Ovary (tissue), 9 donors: ENCODE data around the gene ZBTB34. TPM values are rescaled to one million over a fixed set of nuclear protein-coding genes. Genes with fewer than 3 reads are reported as not detected.

Experiments
- DNase-seq, 5 donors: peaks; one replicate each; pipeline ENCODE4 v3.0.0-alpha.2; 2019 to 2020
- H3K27ac ChIP-seq, 2 donors: fragments of 200-600 bp; one replicate each; pipeline versions ENCODE4 v1.5.1 to v1.8.0; 2019 to 2022
- H3K27me3 ChIP-seq: fragments of 200-600 bp; one replicate; pipeline ENCODE4 v1.8.0; 2022
- H3K36me3 ChIP-seq: fragments of 200-600 bp; sonication (generic); one replicate; pipeline ENCODE4 v1.5.1; 2019
- H3K4me1 ChIP-seq: one replicate; pipeline ENCODE4 v1.8.1; 2013; ENCODE audit warnings: mild to moderate bottlenecking, moderate library complexity; ENCODE audit not compliant: insufficient read depth
- H3K4me3 ChIP-seq: fragments of 200-600 bp; sonication (generic); one replicate; pipeline ENCODE4 v1.5.1; 2017
- H3K9me3 ChIP-seq, 2 donors: fragments of 200-600 bp in 1 of 2; sonication (generic) in 1 of 2; one replicate each; pipeline versions ENCODE4 v1.5.1 to v1.8.1; 2013 to 2019; ENCODE audit warnings: mild to moderate bottlenecking in 1 of 2, moderate library complexity in 1 of 2
- CTCF ChIP-seq, 3 donors: fragments of 450-650 bp in 2 of 3; fragments of 200-600 bp in 1 of 3; IDR thresholded peaks; one replicate each; pipeline versions ENCODE4 v1.5.1 to v1.8.0; 2016 to 2022; ENCODE audit warnings: antibody characterized with exemption in 3 of 3, mild to moderate bottlenecking in 1 of 3
- EP300 ChIP-seq: sonication (generic); formaldehyde crosslinking; IDR thresholded peaks from one replicate; pipeline ENCODE4 v1.6.1; 2017; ENCODE audit warnings: antibody characterized with exemption
- POLR2A ChIP-seq: fragments of 450-650 bp; IDR thresholded peaks from one replicate; pipeline ENCODE4 v1.6.1; 2017; ENCODE audit warnings: antibody characterized with exemption, mild to moderate bottlenecking, moderate library complexity
- WGBS, 3 donors: extraction: QIAGEN DNeasy Blood & Tissue Kit in 1 of 3; methylation state at CpG; one replicate each; pipeline versions ENCODE4 v1.1.5 to v1.1.7; 2013 to 2017; 5-methylcytosine and 5-hydroxymethylcytosine counted together
- intact Hi-C, 4 donors: fragments of 100-400 bp; cut with DNase I; formaldehyde crosslinking; loops; one replicate each; pipeline versions ENCODE4 v1.11.0 to v1.15.1; 2022 to 2023
- polyA plus RNA-seq, 2 donors: library from polyadenylated mRNA; stranded (reverse); fragments of 200-250 nt in 1 of 2; fragments of 350-450 nt in 1 of 2; fragmentation: Illumina TruSeq in 1 of 2; extraction: RNeasy Lipid Tissue Mini Kit (QIAGEN cat#74804) in 1 of 2; gene quantifications; one replicate each; pipeline ENCODE4 v1.2.3, GENCODE V29; 2013 to 2014
- total RNA-seq, 7 donors: library from RNA; depleted of rRNA in 2 of 7; stranded (reverse); fragments of >200 nt in 2 of 7; fragmentation: NEBNext Ultra II Directional in 3 of 7; extraction: Animal tissue kit (Norgen Biotek cat#: 25700) in 3 of 7; gene quantifications; one replicate each; pipeline versions ENCODE4 v1.1.0 to v1.2.4, GENCODE V29; 2016 to 2023
- donor health status: DM: no; HTN: no; CAD: no; lungs with moderate emphysema.
- donor health status: DM: no; HTN: no; CAD: no.
- donor health status: Bipolar disorder and iron deficiency.
- donor health status: DM: yes; HTN: yes; CAD: no.
- donor health status: DM: no; HTN: no; CAD: no.
- donor health status: DM: yes; HTN: yes; CAD: no.

The ZBTB34 gene
- total and polyA plus RNA-seq, 9 donors = 3.4 to 10.0 (median 8.7) TPM

DNA sequence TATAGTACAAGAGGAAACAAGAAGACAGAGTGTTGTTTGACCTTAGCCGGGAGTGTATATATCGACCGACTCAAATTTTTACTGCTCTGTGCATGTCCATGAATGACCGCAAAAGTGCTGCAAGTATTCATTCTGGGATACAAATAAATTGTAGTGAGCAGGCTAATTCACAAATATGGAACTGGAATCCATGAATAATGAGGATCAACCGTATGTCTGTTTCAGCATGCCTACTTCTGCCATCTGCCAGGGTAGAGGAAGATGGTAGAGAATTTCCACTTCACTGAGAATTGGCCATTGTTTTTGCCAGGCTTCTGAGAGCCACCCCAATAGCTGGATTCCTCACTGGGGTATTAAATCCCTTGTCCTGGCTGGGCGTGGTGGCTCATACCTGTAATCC is 45.7 kb downstream of the ZBTB34 start:
- TF ChIP-seq EP300 = no peak
- TF ChIP-seq CTCF (IDR thresholded peaks at IDR 0.05) = no peak
- no peak for TF ChIP-seq POLR2A
- Histone ChIP-seq H3K9me3 (no peaks in the 10 kb centered on the region), H3K36me3 (no peaks in the 10 kb centered on the region), H3K27me3 (no peaks in the 10 kb centered on the region), H3K4me3 (no peak overlapping the region), H3K27ac (no peak overlapping the region), H3K4me1 (no peaks in the 10 kb centered on the region)
- WGBS, 3 donors = 66 to 83% (median 82%) methylated on average over 6 of the region's 6 CpGs
- DNase-seq = no peak
- intact Hi-C loops = no loop called here

DNA sequence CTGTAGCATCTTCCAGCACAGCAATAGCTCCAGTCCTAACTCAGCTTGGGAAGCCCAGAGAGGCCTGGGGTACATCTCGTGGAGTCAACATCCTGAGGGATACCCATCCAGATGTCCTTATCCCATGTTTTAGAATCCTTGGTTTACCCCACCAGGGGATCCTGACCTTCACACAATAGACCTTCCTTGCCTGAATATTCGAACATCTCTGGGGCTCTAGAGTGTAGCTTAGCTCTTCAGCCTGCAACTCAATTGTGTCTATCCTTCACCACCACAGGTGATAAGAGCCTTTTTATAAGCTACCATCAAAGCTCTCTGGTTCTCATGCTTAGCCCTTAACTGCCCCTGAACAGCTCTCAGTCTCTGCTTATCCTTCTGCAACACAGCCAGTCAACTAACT is 46.6 kb downstream of the ZBTB34 start:
- no peak for DNase-seq
- no peak overlapping the region for H3K4me3 ChIP-seq
- no peaks in the 10 kb centered on the region for H3K4me1 ChIP-seq
- intact Hi-C loops = no loop called here
- WGBS, 3 donors = 49 to 81% (median 53%) methylated on average over 2 of the region's 2 CpGs
- no peak overlapping the region for H3K27ac ChIP-seq
- H3K36me3 ChIP-seq = no peaks in the 10 kb centered on the region
- H3K27me3 ChIP-seq = no peaks in the 10 kb centered on the region
- TF ChIP-seq EP300 (no peak), CTCF (IDR thresholded peaks at IDR 0.05) (no peak), POLR2A (no peak)
- no peaks in the 10 kb centered on the region for H3K9me3 ChIP-seq

DNA sequence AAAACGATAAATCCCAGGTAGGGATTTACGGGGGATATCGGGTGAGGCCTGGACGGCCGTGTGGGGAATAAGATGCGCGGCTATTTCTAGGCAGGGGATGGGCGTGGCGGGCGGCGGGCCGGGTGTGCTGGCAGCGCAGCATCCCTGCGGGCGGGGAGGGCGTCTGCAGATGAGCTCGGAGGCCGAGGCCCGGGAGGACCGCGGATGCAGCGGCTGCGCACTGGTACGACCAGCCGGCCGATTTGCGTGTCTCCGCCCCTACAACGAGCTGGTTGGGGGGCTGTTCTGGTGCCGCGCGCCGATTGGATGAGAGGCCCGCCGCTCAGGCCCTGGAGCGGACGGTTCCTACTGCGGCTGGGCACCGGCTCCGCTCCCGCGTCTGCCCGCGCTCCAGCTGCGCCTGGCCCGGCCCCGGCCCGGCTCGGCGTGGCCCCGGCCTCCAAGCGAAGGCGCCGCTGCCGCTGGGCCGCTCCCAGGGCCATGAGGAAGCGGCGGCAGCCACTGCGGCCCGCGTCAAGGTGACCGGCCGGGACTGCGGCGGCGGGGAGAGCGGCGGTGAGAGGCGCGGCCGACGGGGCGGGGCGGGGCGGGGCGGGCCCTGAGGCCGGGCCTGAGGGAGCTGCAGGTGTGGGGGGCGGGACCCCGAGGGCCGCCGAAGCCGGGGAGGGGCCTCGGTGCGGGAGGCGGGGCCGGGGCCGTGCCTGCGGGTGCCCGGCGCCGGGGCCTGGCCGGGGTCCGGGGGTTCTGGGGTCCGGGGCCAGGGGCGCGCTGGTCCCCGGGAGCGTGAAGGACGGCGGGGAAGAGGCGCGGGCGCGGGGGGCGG is 54.2 kb downstream of the ZBTB34 start, which contains the start of gene RALGPS1:
Gene RALGPS1, plus strand, starts transcription at position 325 of the 823 bp plus-strand sequence. CDS start 47,508 bp downstream, outside the sequence.
- Histone ChIP-seq H3K4me3 (peak within 1 kb of the TSS; percentile 61), H3K4me1 (peaks cover 2% of the 10 kb centered on the region), H3K27ac (peak within 1 kb of the TSS in 1 of 2 donors; percentile 46), H3K36me3 (no peaks in the 10 kb centered on the region), H3K27me3 (no peaks in the 10 kb centered on the region), H3K9me3 (no peaks in the 10 kb centered on the region)
- intact Hi-C loops = no loop called here
- TF ChIP-seq EP300 (no peak), POLR2A (no peak), CTCF (IDR thresholded peaks at IDR 0.05) (no peak)
- 0 to 1% (median 1%) methylated on average over 45 to 105 of the region's 105 CpGs for WGBS, 3 donors
- peak; percentile 92 to 97 (median 93) for DNase-seq

GRCh38 chr9:126915281-126915816 is 54.9 kb downstream of the ZBTB34 start:
- WGBS, 3 donors = 7 to 36% (median 9%) methylated on average over 9 to 43 of the region's 43 CpGs
- no peaks in the 10 kb centered on the region for H3K36me3 ChIP-seq
- TF ChIP-seq POLR2A (no peak), CTCF (IDR thresholded peaks at IDR 0.05) (no peak), EP300 (no peak)
- intact Hi-C loops = no loop called here
- H3K27ac ChIP-seq = no peak overlapping the region
- H3K27me3 ChIP-seq = no peaks in the 10 kb centered on the region
- H3K4me3 ChIP-seq = peak overlapping the region; percentile 61
- H3K4me1 ChIP-seq = peaks cover 2% of the 10 kb centered on the region
- no peaks in the 10 kb centered on the region for H3K9me3 ChIP-seq
- peak; percentile 21 to 63 (median 49) for DNase-seq
